Measurements from ENCODE around the gene LMLN. TPM values are rescaled to one million over a fixed set of nuclear protein-coding genes. Genes with fewer than 3 reads are reported as not detected.

The LMLN gene
- total and polyA plus RNA-seq, 2 of the 13 experiments (the other 11 are each of a cell fraction or from before 2014, with no cell fraction given), result 1.2 to 1.8 TPM

GRCh38 chr3:197959891-197960693, at the start of gene LMLN (continued):
- TF ChIP-seq ZBTB40 (IDR thresholded peaks at IDR 0.05), result no peak
- 0 out of 2 replicates have a peak, but pooled peaks have one; percentile 42 for TF ChIP-seq ZBTB40 (CRISPR knock-in tag; IDR thresholded peaks at IDR 0.05)
- no peak for TF ChIP-seq ATAD3A (CRISPR knock-in tag; IDR thresholded peaks at IDR 0.05)
- TF ChIP-seq GTF3A (CRISPR knock-in tag; conservative IDR thresholded peaks at IDR 0.05), result no peak
- TF ChIP-seq TOPORS (CRISPR knock-in tag; IDR thresholded peaks at IDR 0.05), result 0 out of 2 replicates have a peak, but pooled peaks have one; percentile 34
- TF ChIP-seq HDAC2 (CRISPR knock-in tag; IDR thresholded peaks at IDR 0.05), result peak; percentile 56; the same call in 1 of the 2 replicates
- 0 out of 2 replicates have a peak, but pooled peaks have one; percentile 45 for TF ChIP-seq ZNF101 (CRISPR knock-in tag; IDR thresholded peaks at IDR 0.05; ENCODE audit: borderline replicate concordance, low read depth)
- no peak for TF ChIP-seq PRDM4 (CRISPR knock-in tag; IDR thresholded peaks at IDR 0.05; ENCODE audit: borderline replicate concordance)
- no peak for TF ChIP-seq ZNF34 (CRISPR knock-in tag; IDR thresholded peaks at IDR 0.05; ENCODE audit: borderline replicate concordance)
- peak; percentile 73; the same call in 1 of the 2 replicates for TF ChIP-seq NR0B2 (CRISPR knock-in tag; IDR thresholded peaks at IDR 0.05)
- 0 out of 2 replicates have a peak, but pooled peaks have one; percentile 52 for TF ChIP-seq MAF1 (CRISPR knock-in tag; IDR thresholded peaks at IDR 0.05; ENCODE audit: borderline replicate concordance)
- peak; percentile 59 for TF ChIP-seq MXD4 (CRISPR knock-in tag; IDR thresholded peaks at IDR 0.05)
- TF ChIP-seq ZBTB43 (CRISPR knock-in tag; conservative IDR thresholded peaks at IDR 0.05), result no peak

Data from HepG2 (cell line).